Neuronal stem cell (in vitro differentiated cells): ENCODE data around the gene HIPK4.
A peak's percentile ranks its signal among the peaks of the same experiment; 100 is the strongest.

Source experiments
- DNase-seq: peaks from one replicate; pipeline ENCODE4 v3.0.0-alpha.2; 2013; ENCODE audit warnings: low spot score
- H2AFZ ChIP-seq: one replicate; pipeline ENCODE4 v1.6.1; 2013; ENCODE audit warnings: mild to moderate bottlenecking, low read length, inconsistent platforms
- H2AK5ac ChIP-seq: 2 replicates; pipeline ENCODE4 v1.6.1; 2013; ENCODE audit warnings: low read depth, mild to moderate bottlenecking, inconsistent platforms, low read length, moderate library complexity, mixed read lengths
- H2BK120ac ChIP-seq: 2 replicates; pipeline ENCODE4 v1.6.1; 2013; ENCODE audit warnings: low read depth, mild to moderate bottlenecking, inconsistent platforms, low read length, moderate library complexity, mixed read lengths
- H2BK12ac ChIP-seq: one replicate; pipeline ENCODE4 v1.6.1; 2013; ENCODE audit warnings: low read length, inconsistent platforms
- H2BK15ac ChIP-seq: 2 replicates; pipeline ENCODE4 v1.6.1; 2013; ENCODE audit warnings: mild to moderate bottlenecking, low read length, inconsistent platforms, mixed read lengths
- H2BK5ac ChIP-seq: one replicate; pipeline ENCODE4 v1.6.1; 2013; ENCODE audit warnings: inconsistent platforms, mild to moderate bottlenecking, low read length, moderate library complexity
- H3K14ac ChIP-seq: one replicate; pipeline ENCODE4 v1.6.1; 2013; ENCODE audit warnings: low read length, inconsistent platforms
- H3K18ac ChIP-seq: 2 replicates; pipeline ENCODE4 v1.6.1; 2013; ENCODE audit warnings: low read length, inconsistent platforms
- H3K23ac ChIP-seq: 2 replicates; pipeline ENCODE4 v1.6.1; 2013; ENCODE audit warnings: low read depth, mild to moderate bottlenecking, mixed read lengths, low read length, inconsistent platforms; ENCODE audit not compliant: poor library complexity
- H3K27ac ChIP-seq: replicated peaks from 3 replicates; pipeline ENCODE4 v1.5.1; 2013; ENCODE audit warnings: low read length, inconsistent platforms
- H3K27me3 ChIP-seq, 3 experiments: 2 replicates each; pipeline ENCODE4 v1.6.1; 2013; ENCODE audit warnings: low read length in 3 of 3, mild to moderate bottlenecking in 2 of 3, inconsistent platforms in 1 of 3, low read depth in 1 of 3, mixed read lengths in 1 of 3, moderate library complexity in 1 of 3; ENCODE audit not compliant: control insufficient read depth in 3 of 3, insufficient read depth in 3 of 3
- H3K36me3 ChIP-seq, 2 donors: replicated peaks in 1 of 2; 2 replicates each; pipeline ENCODE4 v1.6.1; 2013; ENCODE audit warnings: low read length in 2 of 2; ENCODE audit not compliant: control insufficient read depth in 2 of 2, insufficient read depth in 2 of 2
- H3K4ac ChIP-seq: 2 replicates; pipeline ENCODE4 v1.6.1; 2013; ENCODE audit warnings: inconsistent platforms, mild to moderate bottlenecking, low read length, moderate library complexity
- H3K4me1 ChIP-seq, 2 donors: 1 replicate in 1 of 2; 2 replicates in 1 of 2; pipeline ENCODE4 v1.6.1; 2013; ENCODE audit warnings: low read length in 2 of 2, low read depth in 1 of 2; ENCODE audit not compliant: control insufficient read depth in 2 of 2, insufficient read depth in 1 of 2
- H3K4me2 ChIP-seq: one replicate; pipeline ENCODE4 v1.6.1; 2013; ENCODE audit warnings: mild to moderate bottlenecking, low read length, inconsistent platforms; ENCODE audit not compliant: insufficient read depth, poor library complexity, severe bottlenecking
- H3K4me3 ChIP-seq, 2 donors: 2 replicates each; pipeline ENCODE4 v1.5.1; 2013; ENCODE audit warnings: low read length in 2 of 2, mild to moderate bottlenecking in 2 of 2, inconsistent platforms in 1 of 2, moderate library complexity in 1 of 2
- H3K79me1 ChIP-seq: one replicate; pipeline ENCODE4 v1.6.1; 2013; ENCODE audit warnings: low read depth, mild to moderate bottlenecking, inconsistent platforms, low read length, moderate library complexity
- H3K9ac ChIP-seq: one replicate; pipeline ENCODE4 v1.6.1; 2013; ENCODE audit warnings: mild to moderate bottlenecking, low read depth, low read length, inconsistent platforms; ENCODE audit not compliant: poor library complexity
- H3K9me3 ChIP-seq, 2 donors: replicated peaks in 1 of 2; 2 replicates each; pipeline versions ENCODE3 to v1.6.1; 2013; ENCODE audit warnings: low read length in 2 of 2, mild to moderate bottlenecking in 2 of 2, inconsistent platforms in 1 of 2, low read depth in 1 of 2, mixed read lengths in 1 of 2, moderate library complexity in 1 of 2; ENCODE audit not compliant: control insufficient read depth in 2 of 2, insufficient read depth in 1 of 2
- H4K8ac ChIP-seq: one replicate; pipeline ENCODE4 v1.6.1; 2013; ENCODE audit warnings: low read depth, mild to moderate bottlenecking, inconsistent platforms, low read length, moderate library complexity
- H4K91ac ChIP-seq: one replicate; pipeline ENCODE4 v1.6.1; 2013; ENCODE audit warnings: low read length, low read depth, mild to moderate bottlenecking, inconsistent platforms; ENCODE audit not compliant: poor library complexity
- WGBS, 2 donors: extraction: QIAGEN DNeasy Blood & Tissue Kit; methylation state at CpG; one replicate each; pipeline ENCODE4 v1.1.7; 2013; ENCODE audit warnings: missing lambda C conversion rate in 2 of 2, mixed read lengths in 1 of 2; ENCODE audit not compliant: insufficient read length in 2 of 2, insufficient replicate concordance in 1 of 2; ENCODE audit errors: extremely low coverage in 2 of 2; 5-methylcytosine and 5-hydroxymethylcytosine counted together

HIPK4 gene

DNA sequence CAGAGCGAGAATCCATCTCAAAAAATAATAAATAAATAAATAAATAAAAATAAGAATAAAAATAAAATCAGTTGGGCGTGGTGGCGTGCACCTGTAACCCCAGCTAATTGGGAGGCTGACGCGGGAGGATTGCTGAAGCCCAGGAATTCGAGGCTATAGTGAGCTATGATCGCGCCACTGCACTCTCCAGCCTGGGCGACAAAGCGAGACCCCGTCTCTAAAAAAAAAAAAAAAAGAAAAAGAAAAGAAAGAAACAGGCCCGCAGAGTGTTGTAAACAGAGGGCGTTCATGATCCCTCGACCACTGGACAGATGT lies 30.4 kb upstream of the HIPK4 start:
- Histone ChIP-seq H3K4ac (no peak overlapping the region), H3K9me3 (no peaks in the 10 kb centered on the region), H3K14ac (no peak overlapping the region), H2AK5ac (no peak overlapping the region), H4K91ac (no peak overlapping the region), H3K4me2 (peak overlapping the region; percentile 92), H2AFZ (peak overlapping the region; percentile 99), H3K18ac (no peak overlapping the region), H3K23ac (no peak overlapping the region), H3K27me3 (no peaks in the 10 kb centered on the region), H3K79me1 (peaks cover 2% of the 10 kb centered on the region), H2BK5ac (peak overlapping the region; percentile 97), H3K4me1 (peaks cover 7 to 10% of the 10 kb centered on the region in 2 donors), H2BK15ac (no peak overlapping the region), H2BK12ac (no peak overlapping the region), H3K9ac (no peak overlapping the region), H2BK120ac (no peak overlapping the region), H3K4me3 (peak overlapping the region in 1 of 2 donors; percentile 68), H4K8ac (no peak overlapping the region), H3K27ac (peak overlapping the region; percentile 99), H3K36me3 (peaks cover 1 to 14% of the 10 kb centered on the region in 2 donors)
- DNase-seq, result no peak
- no CpG with 5 or more reads among the region's 14 CpGs for WGBS, 2 donors

- Histone ChIP-seq H3K79me1 (peaks cover 2% of the 10 kb centered on the region), H3K23ac (no peak overlapping the region), H3K18ac (no peak overlapping the region), H3K36me3 (peaks cover 1 to 14% of the 10 kb centered on the region in 2 donors), H2BK15ac (peak overlapping the region; percentile 34), H3K4me1 (peaks cover 7 to 10% of the 10 kb centered on the region in 2 donors), H2AFZ (no peak overlapping the region), H3K9me3 (no peaks in the 10 kb centered on the region), H2AK5ac (peak overlapping the region; percentile 73), H3K9ac (no peak overlapping the region), H3K4ac (no peak overlapping the region), H2BK12ac (no peak overlapping the region), H3K4me3 (no peak overlapping the region), H2BK5ac (no peak overlapping the region), H3K4me2 (no peak overlapping the region), H3K27me3 (no peaks in the 10 kb centered on the region), H2BK120ac (no peak overlapping the region), H3K27ac (no peak overlapping the region), H4K91ac (no peak overlapping the region), H3K14ac (no peak overlapping the region), H4K8ac (no peak overlapping the region)
- WGBS, 2 donors, result no CpG with 5 or more reads among the region's 5 CpGs
- no peak for DNase-seq
These were observed 29.8 kb upstream of the HIPK4 start for GRCh38 chr19:40419780-40420179.

DNA sequence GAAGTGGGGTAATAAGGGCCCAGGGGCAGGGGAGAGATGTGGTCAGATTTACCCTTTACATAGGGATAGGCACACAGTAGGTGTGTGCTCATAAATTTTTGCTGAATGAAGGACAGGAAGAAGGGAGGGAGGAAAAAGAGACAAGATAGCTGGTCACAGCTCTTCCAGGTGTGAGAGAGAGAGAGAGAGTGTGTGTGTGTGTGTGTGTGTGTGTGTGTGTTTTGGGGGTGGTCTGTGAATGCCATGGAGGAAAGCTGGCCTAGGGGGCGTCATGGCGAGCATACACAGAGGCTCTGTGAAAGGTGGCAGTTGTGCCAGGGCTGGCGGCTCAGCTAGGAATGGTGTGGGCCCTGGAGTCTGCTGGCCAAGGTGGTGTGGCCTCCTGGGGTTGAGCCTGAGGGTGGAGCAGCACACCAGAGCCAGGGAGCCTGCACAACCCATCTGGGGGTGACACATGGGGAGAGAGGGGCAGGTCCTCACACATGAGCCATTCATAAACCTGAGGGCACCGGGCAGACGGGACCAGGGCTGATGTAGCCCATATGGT lies 29.2 kb upstream of the HIPK4 start:
- Histone ChIP-seq H3K14ac (no peak overlapping the region), H2BK5ac (no peak overlapping the region), H3K4me1 (peaks cover 7 to 8% of the 10 kb centered on the region in 2 donors), H2BK12ac (no peak overlapping the region), H3K18ac (no peak overlapping the region), H2AK5ac (peak overlapping the region; percentile 73), H3K9ac (no peak overlapping the region), H4K91ac (no peak overlapping the region), H3K27me3 (no peaks in the 10 kb centered on the region), H3K27ac (no peak overlapping the region), H3K36me3 (peaks cover 1 to 14% of the 10 kb centered on the region in 2 donors), H3K4me3 (no peak overlapping the region), H3K79me1 (peaks cover 2% of the 10 kb centered on the region), H2AFZ (no peak overlapping the region), H2BK15ac (peak overlapping the region; percentile 34), H4K8ac (no peak overlapping the region), H3K4me2 (no peak overlapping the region), H3K9me3 (no peaks in the 10 kb centered on the region), H3K4ac (peak overlapping the region; percentile 85), H2BK120ac (peak overlapping the region; percentile 0), H3K23ac (no peak overlapping the region)
- DNase-seq, result no peak
- WGBS, 2 donors, result no CpG with 5 or more reads among the region's 5 CpGs

- WGBS, 2 donors, result no CpG with 5 or more reads among the region's 3 CpGs
- H3K27me3 ChIP-seq, result no peaks in the 10 kb centered on the region
- H3K4me2 ChIP-seq, result no peak overlapping the region
- H2AFZ ChIP-seq, result no peak overlapping the region
- no peaks in the 10 kb centered on the region for H3K9me3 ChIP-seq
- no peak overlapping the region for H2BK120ac ChIP-seq
- peaks cover under 1% of the 10 kb centered on the region for H3K79me1 ChIP-seq
- no peak overlapping the region for H3K23ac ChIP-seq
- H4K91ac ChIP-seq, result no peak overlapping the region
- H3K9ac ChIP-seq, result no peak overlapping the region
- no peak overlapping the region for H2BK12ac ChIP-seq
- H3K4me3 ChIP-seq, result no peak overlapping the region
- no peak for DNase-seq
- H3K18ac ChIP-seq, result no peak overlapping the region
- H3K4me1 ChIP-seq, result peaks cover 7 to 13% of the 10 kb centered on the region in 2 donors
- peaks cover 1 to 10% of the 10 kb centered on the region in 2 donors for H3K36me3 ChIP-seq
- H3K4ac ChIP-seq, result no peak overlapping the region
- no peak overlapping the region for H3K27ac ChIP-seq
- H2BK15ac ChIP-seq, result no peak overlapping the region
- H3K14ac ChIP-seq, result no peak overlapping the region
- H2AK5ac ChIP-seq, result no peak overlapping the region
- no peak overlapping the region for H4K8ac ChIP-seq
- no peak overlapping the region for H2BK5ac ChIP-seq
These were observed 28.1 kb upstream of the HIPK4 start for GRCh38 chr19:40418040-40418439.
